Brain microvascular endothelial cell (primary cell): Measurements from ENCODE around the gene CD300H.

Source experiments
- DNase-seq: peaks from one replicate; pipeline ENCODE4 v3.0.0-alpha.2; 2020
- H3K27ac ChIP-seq: fragments of 250-450 bp; sonication (Bioruptor Pico); 2 replicates; pipeline ENCODE4 v1.5.1; 2020; ENCODE audit warnings: mild to moderate bottlenecking, moderate library complexity
- H3K27me3 ChIP-seq: fragments of 250-450 bp; sonication (Bioruptor Pico); replicated peaks from 2 replicates; pipeline ENCODE4 v1.5.1; 2020; ENCODE audit warnings: mild to moderate bottlenecking
- H3K36me3 ChIP-seq: fragments of 250-450 bp; sonication (Bioruptor Pico); replicated peaks from 2 replicates; pipeline ENCODE4 v1.5.1; 2020; ENCODE audit warnings: mild to moderate bottlenecking
- H3K4me3 ChIP-seq: 2 replicates; pipeline ENCODE4 v1.5.1; 2011; ENCODE audit warnings: low read depth, mild to moderate bottlenecking, control low read depth, low read length, moderate library complexity
- CTCF ChIP-seq: IDR thresholded peaks from 2 replicates; pipeline ENCODE4 v1.5.1; 2011; ENCODE audit warnings: low read depth, mild to moderate bottlenecking, moderate library complexity, low read length, control low read depth, inconsistent platforms; ENCODE audit errors: missing control alignments
- in situ Hi-C: cut with HindIII; loops from 2 replicates; pipeline ENCODE4 v1.10.0; 2017; ENCODE audit warnings: low sequenced_read_pairs, low pct_ligation_motif_present

The CD300H gene

GRCh38 chr17:74531231-74531761, 36.0 kb downstream of the CD300H start, which contains the start of gene CD300LB:
CD300LB (minus strand) TSS chr17:74531475; CDS start chr17:74531350, 125 bp downstream.
- no peak within 1 kb of the TSS for H3K4me3 ChIP-seq
- no peak for TF ChIP-seq CTCF
- H3K36me3 ChIP-seq = no peaks in the 10 kb centered on the region
- H3K27me3 ChIP-seq = no peaks in the 10 kb centered on the region
- DNase-seq = no peak
- in situ Hi-C loops = no loop called here
- H3K27ac ChIP-seq = no peak within 1 kb of the TSS

GRCh38 chr17:74530831-74531150, 36.5 kb downstream of the CD300H start:
- in situ Hi-C loops = no loop called here
- H3K27me3 ChIP-seq = no peaks in the 10 kb centered on the region
- H3K4me3 ChIP-seq = no peak overlapping the region
- H3K27ac ChIP-seq = no peak overlapping the region
- DNase-seq = no peak
- TF ChIP-seq CTCF = no peak
- no peaks in the 10 kb centered on the region for H3K36me3 ChIP-seq

GRCh38 chr17:74529243-74529642, 38.1 kb downstream of the CD300H start:
- no peak for TF ChIP-seq CTCF
- in situ Hi-C loops = no loop called here
- Histone ChIP-seq H3K27ac (no peak overlapping the region), H3K27me3 (no peaks in the 10 kb centered on the region), H3K4me3 (no peak overlapping the region), H3K36me3 (no peaks in the 10 kb centered on the region)
- DNase-seq = no peak

GRCh38 chr17:74528491-74529199, 38.7 kb downstream of the CD300H start:
- Histone ChIP-seq H3K4me3 (no peak overlapping the region), H3K27ac (no peak overlapping the region), H3K27me3 (no peaks in the 10 kb centered on the region), H3K36me3 (no peaks in the 10 kb centered on the region)
- TF ChIP-seq CTCF = no peak
- in situ Hi-C loops = no loop called here
- DNase-seq = no peak

- H3K4me3 ChIP-seq = no peak overlapping the region
- in situ Hi-C loops = no loop called here
- no peak overlapping the region for H3K27ac ChIP-seq
- DNase-seq = no peak
- no peak for TF ChIP-seq CTCF
- H3K27me3 ChIP-seq = no peaks in the 10 kb centered on the region
- no peaks in the 10 kb centered on the region for H3K36me3 ChIP-seq
Measured at GRCh38 chr17:74527756-74528155, 39.6 kb downstream of the CD300H start.

GRCh38 chr17:74527081-74527480, 40.2 kb downstream of the CD300H start:
- no peaks in the 10 kb centered on the region for H3K27me3 ChIP-seq
- no peak for TF ChIP-seq CTCF
- H3K36me3 ChIP-seq = no peaks in the 10 kb centered on the region
- in situ Hi-C loops = no loop called here
- no peak overlapping the region for H3K4me3 ChIP-seq
- DNase-seq = no peak
- H3K27ac ChIP-seq = no peak overlapping the region
